T-helper 2 cell treated with Interferon-gamma antibody and Interleukin-4, amounts not matched to agents 5 μg/mL and 100 μg/mL, for 36 hours (primary cell): Measurements from ENCODE around the gene ZNRF1.
A peak's percentile ranks its signal among the peaks of the same experiment; 100 is the strongest.

Source experiments
- DNase-seq: peaks from one replicate; pipeline ENCODE4 v3.0.0; 2021; ENCODE audit warnings: low spot score
- H3K27ac Mint-ChIP-seq: one replicate; pipeline ENCODE4 v1.8.0; 2021; ENCODE audit warnings: mild to moderate bottlenecking, mixed read lengths
- H3K27me3 Mint-ChIP-seq: one replicate; pipeline ENCODE4 v1.8.0; 2021; ENCODE audit warnings: low read depth, mixed read lengths
- H3K36me3 Mint-ChIP-seq: one replicate; pipeline ENCODE4 v1.8.0; 2021; ENCODE audit warnings: low read depth, mixed read lengths
- H3K4me1 Mint-ChIP-seq: one replicate; pipeline ENCODE4 v1.8.0; 2021; ENCODE audit warnings: low read depth, mixed read lengths
- H3K4me3 Mint-ChIP-seq: one replicate; pipeline ENCODE4 v1.8.0; 2022; ENCODE audit warnings: mild to moderate bottlenecking, moderate library complexity, mixed read lengths
- H3K9me3 Mint-ChIP-seq: one replicate; pipeline ENCODE4 v1.8.0; 2021; ENCODE audit warnings: mixed read lengths

ZNRF1 gene

GRCh38 chr16:75064403-75065148 lies 65.8 kb downstream of the ZNRF1 start:
- H3K4me1 Mint-ChIP-seq, result peaks cover 57% of the 10 kb centered on the region
- H3K27ac Mint-ChIP-seq, result peak overlapping the region; percentile 82
- no peaks in the 10 kb centered on the region for H3K9me3 Mint-ChIP-seq
- H3K4me3 Mint-ChIP-seq, result peak overlapping the region; percentile 81
- DNase-seq, result peak; percentile 34
- peaks cover 4% of the 10 kb centered on the region for H3K36me3 Mint-ChIP-seq
- H3K27me3 Mint-ChIP-seq, result no peaks in the 10 kb centered on the region

GRCh38 chr16:75065149-75065505 lies 66.3 kb downstream of the ZNRF1 start:
- H3K27ac Mint-ChIP-seq, result peak overlapping the region; percentile 82

GRCh38 chr16:75065521-75066149 lies 66.8 kb downstream of the ZNRF1 start:
- Mint-ChIP-seq H3K9me3 (no peaks in the 10 kb centered on the region), H3K36me3 (peaks cover 6% of the 10 kb centered on the region), H3K27ac (peak overlapping the region; percentile 82), H3K4me3 (peak overlapping the region; percentile 43), H3K4me1 (peaks cover 65% of the 10 kb centered on the region), H3K27me3 (no peaks in the 10 kb centered on the region)
- DNase-seq, result no peak

More at GRCh38 chr16:75065149-75065505, 66.3 kb downstream of the ZNRF1 start:
- peaks cover 60% of the 10 kb centered on the region for H3K4me1 Mint-ChIP-seq
- no peaks in the 10 kb centered on the region for H3K27me3 Mint-ChIP-seq
- DNase-seq, result no peak
- H3K9me3 Mint-ChIP-seq, result no peaks in the 10 kb centered on the region
- peak overlapping the region; percentile 81 for H3K4me3 Mint-ChIP-seq
- H3K36me3 Mint-ChIP-seq, result peaks cover 4% of the 10 kb centered on the region

- Mint-ChIP-seq H3K36me3 (peaks cover 2% of the 10 kb centered on the region), H3K4me3 (no peak overlapping the region), H3K4me1 (peaks cover 59% of the 10 kb centered on the region), H3K9me3 (no peaks in the 10 kb centered on the region), H3K27me3 (no peaks in the 10 kb centered on the region), H3K27ac (no peak overlapping the region)
- no peak for DNase-seq
Observed at GRCh38 chr16:75066861-75067447, 68.1 kb downstream of the ZNRF1 start.

GRCh38 chr16:75068085-75069031 lies 69.5 kb downstream of the ZNRF1 start:
- H3K27me3 Mint-ChIP-seq, result no peaks in the 10 kb centered on the region

GRCh38 chr16:75070012-75070841 lies 71.4 kb downstream of the ZNRF1 start:
- Mint-ChIP-seq H3K4me1 (peaks cover 61% of the 10 kb centered on the region), H3K4me3 (no peak overlapping the region), H3K9me3 (no peaks in the 10 kb centered on the region)

More at GRCh38 chr16:75068085-75069031, 69.5 kb downstream of the ZNRF1 start:
- Mint-ChIP-seq H3K4me3 (no peak overlapping the region), H3K4me1 (peaks cover 60% of the 10 kb centered on the region), H3K9me3 (no peaks in the 10 kb centered on the region), H3K27ac (no peak overlapping the region), H3K36me3 (peaks cover 4% of the 10 kb centered on the region)
- DNase-seq, result no peak

GRCh38 chr16:75071621-75072020 lies 72.8 kb downstream of the ZNRF1 start:
- peaks cover 1% of the 10 kb centered on the region for H3K9me3 Mint-ChIP-seq
- no peaks in the 10 kb centered on the region for H3K27me3 Mint-ChIP-seq
- peaks cover 10% of the 10 kb centered on the region for H3K36me3 Mint-ChIP-seq
- H3K27ac Mint-ChIP-seq, result no peak overlapping the region
- peaks cover 64% of the 10 kb centered on the region for H3K4me1 Mint-ChIP-seq
- no peak overlapping the region for H3K4me3 Mint-ChIP-seq
- DNase-seq, result no peak

More at GRCh38 chr16:75070012-75070841, 71.4 kb downstream of the ZNRF1 start:
- Mint-ChIP-seq H3K27ac (peak overlapping the region; percentile 46), H3K36me3 (peaks cover 4% of the 10 kb centered on the region), H3K27me3 (no peaks in the 10 kb centered on the region)
- no peak for DNase-seq

- no peak overlapping the region for H3K4me3 Mint-ChIP-seq
Observed at GRCh38 chr16:75072239-75072947, 73.6 kb downstream of the ZNRF1 start.

GRCh38 chr16:75073545-75074303 lies 74.9 kb downstream of the ZNRF1 start:
- Mint-ChIP-seq H3K27me3 (no peaks in the 10 kb centered on the region), H3K4me1 (peaks cover 60% of the 10 kb centered on the region), H3K27ac (peak overlapping the region; percentile 43), H3K36me3 (peaks cover 20% of the 10 kb centered on the region), H3K4me3 (peak overlapping the region; percentile 33), H3K9me3 (peaks cover 3% of the 10 kb centered on the region)
- DNase-seq, result no peak

More at GRCh38 chr16:75072239-75072947, 73.6 kb downstream of the ZNRF1 start:
- Mint-ChIP-seq H3K27ac (peak overlapping the region; percentile 23), H3K36me3 (peaks cover 12% of the 10 kb centered on the region), H3K9me3 (peaks cover 3% of the 10 kb centered on the region), H3K4me1 (peaks cover 60% of the 10 kb centered on the region), H3K27me3 (no peaks in the 10 kb centered on the region)
- no peak for DNase-seq

- Mint-ChIP-seq H3K9me3 (peaks cover 3% of the 10 kb centered on the region), H3K4me3 (peak overlapping the region; percentile 33), H3K36me3 (peaks cover 24% of the 10 kb centered on the region), H3K27ac (peak overlapping the region; percentile 43), H3K4me1 (peaks cover 62% of the 10 kb centered on the region), H3K27me3 (no peaks in the 10 kb centered on the region)
- no peak for DNase-seq
Observed at GRCh38 chr16:75074304-75074793, 75.5 kb downstream of the ZNRF1 start.

- Mint-ChIP-seq H3K27me3 (no peaks in the 10 kb centered on the region), H3K4me1 (peaks cover 59% of the 10 kb centered on the region), H3K4me3 (peak overlapping the region; percentile 67), H3K9me3 (peaks cover 3% of the 10 kb centered on the region), H3K27ac (peak overlapping the region; percentile 93), H3K36me3 (peaks cover 24% of the 10 kb centered on the region)
- DNase-seq, result peak; percentile 87
Observed at GRCh38 chr16:75074920-75075687, 76.3 kb downstream of the ZNRF1 start.
